Activated CD4-positive, alpha-beta T cell treated with anti-CD3 and anti-CD28 coated beads, Interleukin-2, amount 10 ng/mL, durations not matched to agents 7 days and 5 days (primary cell): Measurements from ENCODE around the gene OR51B5. TPM values are rescaled to one million over a fixed set of nuclear protein-coding genes. Genes with fewer than 3 reads are reported as not detected.
A peak's percentile ranks its signal among the peaks of the same experiment; 100 is the strongest.
"Not testable (repeated sequence)": the region's sequence is repeated elsewhere in the genome, so short reads cannot be mapped to it uniquely, and the experiment has no call there.

Source experiments
- CTCF ChIA-PET: fragments of 350-600 bp; sonication (Branson Sonifier 250); formaldehyde crosslinking; loops from one replicate; lab custom pipeline; 2021; ENCODE audit warnings: antibody characterized with exemption; lab: Charles Lee
- POLR2A ChIA-PET: fragments of 350-600 bp; sonication (Branson Sonifier 250); formaldehyde crosslinking; loops from one replicate; lab custom pipeline; 2021; ENCODE audit warnings: antibody characterized with exemption; lab: Charles Lee
- DNase-seq: peaks from one replicate; pipeline ENCODE4 v3.0.0-alpha.2; 2020
- H3K27ac Mint-ChIP-seq: one replicate; pipeline ENCODE4 v1.8.0; 2021; ENCODE audit warnings: mild to moderate bottlenecking, moderate library complexity, mixed read lengths
- H3K27me3 Mint-ChIP-seq: one replicate; pipeline ENCODE4 v1.8.0; 2021; ENCODE audit warnings: mixed read lengths
- H3K36me3 Mint-ChIP-seq: one replicate; pipeline ENCODE4 v1.8.0; 2021; ENCODE audit warnings: low read depth, mixed read lengths
- H3K4me1 Mint-ChIP-seq: one replicate; pipeline ENCODE4 v1.8.0; 2021; ENCODE audit warnings: mixed read lengths
- H3K4me3 Mint-ChIP-seq: one replicate; pipeline ENCODE4 v1.8.0; 2021; ENCODE audit warnings: mild to moderate bottlenecking, moderate library complexity, mixed read lengths
- H3K9me3 Mint-ChIP-seq: one replicate; pipeline ENCODE4 v1.8.0; 2021; ENCODE audit warnings: mixed read lengths
- total RNA-seq, 2 experiments: library from RNA; stranded (reverse); gene quantifications; one replicate each; pipeline ENCODE4 v1.2.3, GENCODE V29; 2021

OR51B5 gene
- not detected for total RNA-seq

GRCh38 chr11:5343474-5344335 lies at the start of gene OR51B5:
Gene OR51B5, minus strand, starts transcription at chr11:5343524. Its CDS starts 0 bp downstream, at chr11:5343524.
- POLR2A ChIA-PET, result no interaction called here
- no peaks in the 10 kb centered on the region for H3K4me1 Mint-ChIP-seq
- no peaks in the 10 kb centered on the region for H3K36me3 Mint-ChIP-seq
- no peaks in the 10 kb centered on the region for H3K27me3 Mint-ChIP-seq
- no peaks in the 10 kb centered on the region for H3K9me3 Mint-ChIP-seq
- CTCF ChIA-PET, result no interaction called here
- DNase-seq, result no peak
- no peak within 1 kb of the TSS for H3K27ac Mint-ChIP-seq
- H3K4me3 Mint-ChIP-seq, result no peak within 1 kb of the TSS

GRCh38 chr11:5390210-5390609 lies 46.9 kb upstream of the OR51B5 start:
- DNase-seq, result no peak
- Mint-ChIP-seq H3K4me1 (no peaks in the 10 kb centered on the region), H3K27ac (no peak overlapping the region), H3K36me3 (no peaks in the 10 kb centered on the region), H3K27me3 (peaks cover 3% of the 10 kb centered on the region), H3K4me3 (no peak overlapping the region), H3K9me3 (no peaks in the 10 kb centered on the region)
- POLR2A ChIA-PET, result no interaction called here
- CTCF ChIA-PET, result no interaction called here

- POLR2A ChIA-PET, result no interaction called here
Observed at GRCh38 chr11:5384335-5384734, 41.0 kb upstream of the OR51B5 start.

GRCh38 chr11:5383576-5383975 lies 40.3 kb upstream of the OR51B5 start, which contains the start of gene OR51M1:
Gene OR51M1, plus strand, starts transcription at chr11:5383812. Its CDS starts 5,587 bp downstream, at chr11:5389399.
- Mint-ChIP-seq H3K4me3 (no peak within 1 kb of the TSS), H3K4me1 (no peaks in the 10 kb centered on the region), H3K9me3 (no peaks in the 10 kb centered on the region), H3K36me3 (no peaks in the 10 kb centered on the region), H3K27me3 (no peaks in the 10 kb centered on the region), H3K27ac (no peak within 1 kb of the TSS)
- no peak for DNase-seq
- ChIA-PET CTCF (no interaction called here), POLR2A (no interaction called here)

More at GRCh38 chr11:5384335-5384734, 41.0 kb upstream of the OR51B5 start:
- no peaks in the 10 kb centered on the region for H3K36me3 Mint-ChIP-seq
- no peaks in the 10 kb centered on the region for H3K27me3 Mint-ChIP-seq
- H3K4me1 Mint-ChIP-seq, result no peaks in the 10 kb centered on the region
- CTCF ChIA-PET, result no interaction called here
- H3K9me3 Mint-ChIP-seq, result no peaks in the 10 kb centered on the region
- H3K4me3 Mint-ChIP-seq, result no peak overlapping the region
- DNase-seq, result no peak
- H3K27ac Mint-ChIP-seq, result no peak overlapping the region

GRCh38 chr11:5380740-5381342 lies 37.5 kb upstream of the OR51B5 start:
- Mint-ChIP-seq H3K27ac (no peak overlapping the region), H3K9me3 (no peaks in the 10 kb centered on the region), H3K27me3 (no peaks in the 10 kb centered on the region), H3K4me1 (no peaks in the 10 kb centered on the region), H3K4me3 (no peak overlapping the region), H3K36me3 (no peaks in the 10 kb centered on the region)
- CTCF ChIA-PET, result no interaction called here
- DNase-seq, result peak; percentile 39
- POLR2A ChIA-PET, result no interaction called here

GRCh38 chr11:5369789-5370188 lies 26.5 kb upstream of the OR51B5 start:
- no peaks in the 10 kb centered on the region for H3K9me3 Mint-ChIP-seq
- no peak overlapping the region for H3K27ac Mint-ChIP-seq
- ChIA-PET POLR2A (no interaction called here), CTCF (no interaction called here)
- H3K27me3 Mint-ChIP-seq, result peaks cover 5% of the 10 kb centered on the region
- DNase-seq, result no peak
- no peaks in the 10 kb centered on the region for H3K36me3 Mint-ChIP-seq
- H3K4me3 Mint-ChIP-seq, result no peak overlapping the region
- H3K4me1 Mint-ChIP-seq, result no peaks in the 10 kb centered on the region

DNA sequence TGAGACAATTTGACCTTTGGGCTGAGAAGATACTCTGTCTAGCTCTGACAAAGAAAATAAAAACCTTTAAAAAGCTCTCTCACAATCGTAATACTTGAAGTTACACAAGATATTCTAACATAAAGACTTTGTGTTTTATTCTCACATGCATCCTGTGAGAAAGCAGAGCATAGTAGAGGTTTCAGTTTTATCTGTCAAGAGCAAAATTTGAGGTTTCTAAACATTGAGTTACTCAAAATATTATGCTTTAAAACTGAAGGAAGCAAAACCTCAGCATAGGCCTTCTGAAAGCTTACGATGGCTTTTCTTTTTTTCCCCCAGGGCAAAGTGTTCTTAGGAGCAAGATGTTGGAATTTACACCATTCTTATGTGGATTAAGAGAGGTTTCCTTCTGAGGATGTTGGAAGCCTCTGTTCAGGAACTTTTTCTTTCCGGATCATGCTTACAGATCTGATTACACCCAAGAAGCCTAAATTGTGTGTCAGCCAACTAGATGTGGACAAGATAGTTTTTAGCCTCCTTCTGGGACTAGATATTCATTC lies 25.2 kb upstream of the OR51B5 start:
- CTCF ChIA-PET, result no interaction called here
- no peak for DNase-seq
- H3K36me3 Mint-ChIP-seq, result no peaks in the 10 kb centered on the region

GRCh38 chr11:5367448-5368074 lies 24.2 kb upstream of the OR51B5 start:
- Mint-ChIP-seq H3K27me3 (peaks cover 6% of the 10 kb centered on the region), H3K27ac (no peak overlapping the region), H3K4me3 (no peak overlapping the region), H3K36me3 (no peaks in the 10 kb centered on the region), H3K9me3 (no peaks in the 10 kb centered on the region), H3K4me1 (no peaks in the 10 kb centered on the region)
- DNase-seq, result no peak
- ChIA-PET POLR2A (no interaction called here), CTCF (no interaction called here)

More for the DNA sequence above, 25.2 kb upstream of the OR51B5 start:
- Mint-ChIP-seq H3K27me3 (peaks cover 5% of the 10 kb centered on the region), H3K4me3 (no peak overlapping the region), H3K9me3 (no peaks in the 10 kb centered on the region), H3K4me1 (no peaks in the 10 kb centered on the region), H3K27ac (no peak overlapping the region)
- POLR2A ChIA-PET, result no interaction called here

DNA sequence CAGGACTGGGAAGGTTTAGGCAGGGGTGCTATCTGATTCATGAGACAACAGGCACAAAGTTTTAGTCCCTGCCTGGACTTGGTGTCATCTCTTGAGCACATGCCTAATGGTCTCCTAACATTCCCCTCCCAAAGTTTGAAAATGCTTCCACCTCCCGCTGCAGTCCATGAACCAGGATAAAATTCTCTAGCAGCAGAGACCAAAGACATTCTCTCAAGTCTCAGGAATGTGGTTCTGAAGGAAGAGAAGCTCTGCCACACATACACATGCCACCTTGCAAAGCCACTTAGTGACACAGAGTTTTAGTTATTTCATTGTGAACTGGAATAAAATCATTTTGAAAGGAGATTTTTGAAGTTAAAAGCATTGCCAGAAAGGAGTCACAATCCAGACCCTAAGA lies 23.5 kb upstream of the OR51B5 start:
- H3K27ac Mint-ChIP-seq, result no peak overlapping the region
- ChIA-PET CTCF (no interaction called here), POLR2A (no interaction called here)
- H3K27me3 Mint-ChIP-seq, result peaks cover 6% of the 10 kb centered on the region
- no peaks in the 10 kb centered on the region for H3K4me1 Mint-ChIP-seq
- H3K36me3 Mint-ChIP-seq, result no peaks in the 10 kb centered on the region
- no peak for DNase-seq
- H3K9me3 Mint-ChIP-seq, result no peaks in the 10 kb centered on the region
- H3K4me3 Mint-ChIP-seq, result no peak overlapping the region

- H3K27ac Mint-ChIP-seq, POLR2A ChIA-PET, CTCF ChIA-PET, DNase-seq, H3K4me1 Mint-ChIP-seq, H3K9me3 Mint-ChIP-seq, H3K36me3 Mint-ChIP-seq, H3K27me3 Mint-ChIP-seq, H3K4me3 Mint-ChIP-seq: not testable (repeated sequence)
Observed at GRCh38 chr11:5366365-5366764, 23.0 kb upstream of the OR51B5 start.

DNA sequence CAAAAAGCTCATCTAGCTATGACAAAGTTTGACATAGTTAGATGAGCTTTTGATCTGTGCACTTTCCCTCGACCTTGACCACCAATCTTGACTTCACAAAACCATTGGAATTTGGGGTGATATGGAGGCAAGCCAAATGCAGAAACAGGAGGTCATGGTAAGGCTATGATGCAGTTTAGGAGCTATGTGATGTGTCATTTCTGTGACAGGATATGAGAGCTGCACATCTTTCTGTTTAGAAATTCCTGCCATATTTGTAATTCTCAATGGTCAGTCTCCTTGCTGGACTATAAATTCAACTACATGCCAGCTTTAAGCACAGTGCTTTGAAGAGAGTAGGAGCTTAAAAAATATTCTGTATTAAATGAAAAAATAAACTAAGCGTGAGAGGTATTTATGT lies 20.9 kb upstream of the OR51B5 start:
- H3K9me3 Mint-ChIP-seq, result no peaks in the 10 kb centered on the region
- ChIA-PET CTCF (no interaction called here), POLR2A (no interaction called here)
- H3K27ac Mint-ChIP-seq, result no peak overlapping the region
- H3K27me3 Mint-ChIP-seq, result peaks cover 2% of the 10 kb centered on the region
- no peaks in the 10 kb centered on the region for H3K36me3 Mint-ChIP-seq
- DNase-seq, result no peak
- no peak overlapping the region for H3K4me3 Mint-ChIP-seq
- no peaks in the 10 kb centered on the region for H3K4me1 Mint-ChIP-seq

DNA sequence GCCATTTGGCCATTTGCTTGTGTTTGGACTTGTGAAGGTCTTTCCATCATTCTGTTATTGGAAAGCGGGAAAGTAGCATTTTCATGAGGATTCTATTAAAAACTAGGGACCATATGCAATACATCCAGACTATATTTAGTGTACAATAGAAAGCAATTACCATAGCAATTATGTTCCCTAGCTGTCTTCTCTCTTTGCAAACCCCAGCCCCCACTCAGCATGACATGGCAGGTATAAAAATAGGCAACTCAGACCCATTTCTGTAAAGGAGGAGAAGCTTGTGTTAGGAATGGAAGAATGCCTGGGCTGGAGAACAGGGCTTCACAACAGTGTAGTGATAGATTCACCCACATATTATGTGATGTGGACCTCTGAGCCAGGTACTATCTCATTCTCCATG lies 20.4 kb upstream of the OR51B5 start:
- Mint-ChIP-seq H3K36me3 (no peaks in the 10 kb centered on the region), H3K27ac (no peak overlapping the region), H3K4me3 (no peak overlapping the region), H3K9me3 (no peaks in the 10 kb centered on the region), H3K27me3 (peaks cover 2% of the 10 kb centered on the region), H3K4me1 (no peaks in the 10 kb centered on the region)
- ChIA-PET CTCF (no interaction called here), POLR2A (no interaction called here)
- no peak for DNase-seq
